Suprapubic skin (tissue), 4 donors: ENCODE results near the gene PFKFB4.

Source experiments
- CTCF ChIP-seq, 2 donors: fragments of 200-600 bp in 1 of 2; fragments of 450-650 bp in 1 of 2; sonication (generic) in 1 of 2; IDR thresholded peaks; one replicate each; pipeline ENCODE4 v1.5.1; 2016 to 2019; ENCODE audit warnings: antibody characterized with exemption in 2 of 2, mild to moderate bottlenecking in 1 of 2, moderate library complexity in 1 of 2
- EP300 ChIP-seq: sonication (generic); formaldehyde crosslinking; IDR thresholded peaks from one replicate; pipeline ENCODE4 v1.6.1; 2017; ENCODE audit warnings: antibody characterized with exemption
- POLR2A ChIP-seq, 2 donors: fragments of 450-650 bp; IDR thresholded peaks; one replicate each; pipeline ENCODE4 v1.6.1; 2017; ENCODE audit warnings: antibody characterized with exemption in 2 of 2, mild to moderate bottlenecking in 2 of 2, moderate library complexity in 2 of 2
- POLR2AphosphoS5 ChIP-seq, 3 donors: sonication (generic); formaldehyde crosslinking; IDR thresholded peaks; one replicate each; pipeline ENCODE4 v1.6.1; 2017; ENCODE audit warnings: antibody characterized with exemption in 3 of 3

GRCh38 chr3:48474619-48475018 is 82.0 kb downstream of the PFKFB4 start:
- TF ChIP-seq CTCF (IDR thresholded peaks at IDR 0.05) (no peak), POLR2A (IDR thresholded peaks at IDR 0.05) (no peak), EP300 (no peak), POLR2AphosphoS5 (IDR thresholded peaks at IDR 0.05) (no peak)
